Measurements from ENCODE around the gene KLHL29. TPM values are rescaled to one million over a fixed set of nuclear protein-coding genes. Genes with fewer than 3 reads are reported as not detected.

Gene KLHL29
- total RNA-seq, 1 donor from 2014 or later, result 3.3 TPM

- H3K9me3 Mint-ChIP-seq, result no peaks in the 10 kb centered on the region
- H3K27ac Mint-ChIP-seq, result no peak overlapping the region
- no peak for DNase-seq (ENCODE audit: low spot score)
- H3K4me1 Mint-ChIP-seq (ENCODE audit: low read depth), result no peaks in the 10 kb centered on the region
- intact Hi-C loops (cut with micrococcal nuclease), result no loop called here
- no peaks in the 10 kb centered on the region for H3K36me3 Mint-ChIP-seq (ENCODE audit: low read depth)
- H3K27me3 Mint-ChIP-seq (ENCODE audit: insufficient read depth), result peaks cover 2% of the 10 kb centered on the region
- no peak overlapping the region for H3K4me3 Mint-ChIP-seq
Measured at GRCh38 chr2:23635442-23636340, 250.7 kb downstream of the KLHL29 start.

GRCh38 chr2:23636426-23636825 is 251.4 kb downstream of the KLHL29 start:
- Mint-ChIP-seq H3K27me3 (ENCODE audit: insufficient read depth) (peaks cover 2% of the 10 kb centered on the region), H3K9me3 (no peaks in the 10 kb centered on the region), H3K27ac (no peak overlapping the region), H3K4me3 (no peak overlapping the region), H3K36me3 (ENCODE audit: low read depth) (no peaks in the 10 kb centered on the region), H3K4me1 (ENCODE audit: low read depth) (no peaks in the 10 kb centered on the region)
- no peak for DNase-seq (ENCODE audit: low spot score)
- intact Hi-C loops (cut with micrococcal nuclease), result no loop called here

DNA sequence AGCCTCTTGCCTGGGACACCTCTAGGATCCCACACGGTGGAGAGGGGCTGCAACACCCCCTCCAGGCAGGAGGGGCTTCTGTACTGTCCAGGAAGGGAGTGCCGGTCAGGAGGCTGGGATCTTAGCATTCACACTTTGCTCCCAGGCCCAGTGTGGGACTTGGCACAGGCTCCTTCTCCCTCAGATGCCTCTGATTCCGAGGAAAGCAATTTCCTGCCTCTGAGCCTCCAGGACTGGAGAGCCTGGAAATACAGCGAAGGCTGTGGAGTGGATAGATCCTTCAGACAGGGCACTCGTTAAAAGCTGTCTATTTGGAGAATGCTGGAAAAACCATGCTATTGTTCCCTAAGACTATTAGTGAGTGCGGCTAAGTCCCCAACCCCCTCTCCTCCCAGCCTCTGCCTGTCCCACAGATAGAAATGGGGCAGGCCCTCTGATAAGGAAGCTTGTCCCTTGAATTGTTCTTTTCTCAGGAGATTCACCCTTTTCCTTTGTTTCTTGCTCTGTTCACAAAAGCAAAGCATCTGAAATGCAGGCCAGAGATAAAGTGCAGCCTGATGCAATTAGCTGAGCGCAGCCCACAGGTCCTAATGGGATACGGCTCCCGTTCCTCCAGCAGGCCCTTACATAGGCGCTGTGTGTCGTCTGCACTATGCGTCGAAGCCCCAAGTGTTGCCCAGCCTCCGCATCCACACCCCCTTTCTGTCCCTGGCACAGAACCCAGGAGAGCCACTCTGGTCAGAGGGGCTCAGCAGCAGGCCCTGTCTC is 252.2 kb downstream of the KLHL29 start:
- intact Hi-C loops (cut with micrococcal nuclease), result no loop called here
- H3K27ac Mint-ChIP-seq, result no peak overlapping the region
- no peaks in the 10 kb centered on the region for H3K36me3 Mint-ChIP-seq (ENCODE audit: low read depth)
- peaks cover 2% of the 10 kb centered on the region for H3K27me3 Mint-ChIP-seq (ENCODE audit: insufficient read depth)
- H3K4me1 Mint-ChIP-seq (ENCODE audit: low read depth), result no peaks in the 10 kb centered on the region
- no peak overlapping the region for H3K4me3 Mint-ChIP-seq
- no peak for DNase-seq (ENCODE audit: low spot score)
- no peaks in the 10 kb centered on the region for H3K9me3 Mint-ChIP-seq

- H3K36me3 Mint-ChIP-seq (ENCODE audit: low read depth), result no peaks in the 10 kb centered on the region
- intact Hi-C loops (cut with micrococcal nuclease), result no loop called here
- no peak overlapping the region for H3K27ac Mint-ChIP-seq
- no peak for DNase-seq (ENCODE audit: low spot score)
- H3K9me3 Mint-ChIP-seq, result no peaks in the 10 kb centered on the region
- H3K4me3 Mint-ChIP-seq, result no peak overlapping the region
- no peaks in the 10 kb centered on the region for H3K4me1 Mint-ChIP-seq (ENCODE audit: low read depth)
- H3K27me3 Mint-ChIP-seq (ENCODE audit: insufficient read depth), result peaks cover 2% of the 10 kb centered on the region
Measured at GRCh38 chr2:23639406-23639982, 254.5 kb downstream of the KLHL29 start.

- no peak for DNase-seq (ENCODE audit: low spot score)
- intact Hi-C loops (cut with micrococcal nuclease), result no loop called here
- Mint-ChIP-seq H3K4me3 (no peak overlapping the region), H3K27ac (no peak overlapping the region), H3K36me3 (ENCODE audit: low read depth) (no peaks in the 10 kb centered on the region), H3K27me3 (ENCODE audit: insufficient read depth) (peaks cover 2% of the 10 kb centered on the region), H3K4me1 (ENCODE audit: low read depth) (no peaks in the 10 kb centered on the region), H3K9me3 (no peaks in the 10 kb centered on the region)
Measured at GRCh38 chr2:23640711-23641110, 255.7 kb downstream of the KLHL29 start.

DNA sequence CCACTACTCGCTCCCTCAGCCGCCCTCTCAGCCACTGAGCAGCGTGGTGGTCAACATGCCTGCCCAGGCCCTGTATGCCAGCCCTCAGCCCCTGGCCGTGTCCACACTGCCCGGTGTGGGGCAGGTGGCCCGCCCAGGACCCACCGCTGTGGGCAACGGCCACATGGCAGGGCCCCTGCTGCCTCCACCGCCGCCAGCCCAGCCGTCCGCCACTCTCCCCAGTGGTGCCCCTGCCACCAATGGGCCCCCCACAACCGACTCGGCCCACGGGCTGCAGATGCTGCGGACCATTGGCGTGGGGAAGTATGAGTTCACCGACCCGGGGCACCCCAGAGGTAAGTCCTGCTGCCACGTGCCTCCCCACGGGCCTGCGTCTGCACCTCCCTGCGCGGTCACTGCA is 257.5 kb downstream of the KLHL29 start:
- Mint-ChIP-seq H3K9me3 (no peaks in the 10 kb centered on the region), H3K4me3 (no peak overlapping the region), H3K27ac (no peak overlapping the region), H3K4me1 (ENCODE audit: low read depth) (no peaks in the 10 kb centered on the region), H3K27me3 (ENCODE audit: insufficient read depth) (no peaks in the 10 kb centered on the region), H3K36me3 (ENCODE audit: low read depth) (no peaks in the 10 kb centered on the region)
- intact Hi-C loops (cut with micrococcal nuclease), result no loop called here
- DNase-seq (ENCODE audit: low spot score), result no peak

GRCh38 chr2:23645230-23645808 is 260.3 kb downstream of the KLHL29 start:
- no peaks in the 10 kb centered on the region for H3K9me3 Mint-ChIP-seq
- H3K27me3 Mint-ChIP-seq (ENCODE audit: insufficient read depth), result peaks cover 1% of the 10 kb centered on the region
- H3K36me3 Mint-ChIP-seq (ENCODE audit: low read depth), result no peaks in the 10 kb centered on the region

GRCh38 chr2:23647563-23647962 is 262.6 kb downstream of the KLHL29 start:
- Mint-ChIP-seq H3K27me3 (ENCODE audit: insufficient read depth) (peaks cover 1% of the 10 kb centered on the region), H3K27ac (no peak overlapping the region), H3K4me3 (no peak overlapping the region), H3K9me3 (no peaks in the 10 kb centered on the region), H3K4me1 (ENCODE audit: low read depth) (no peaks in the 10 kb centered on the region), H3K36me3 (ENCODE audit: low read depth) (no peaks in the 10 kb centered on the region)
- intact Hi-C loops (cut with micrococcal nuclease), result no loop called here
- DNase-seq (ENCODE audit: low spot score), result no peak

More at GRCh38 chr2:23645230-23645808, 260.3 kb downstream of the KLHL29 start:
- Mint-ChIP-seq H3K4me3 (no peak overlapping the region), H3K4me1 (ENCODE audit: low read depth) (no peaks in the 10 kb centered on the region), H3K27ac (no peak overlapping the region)
- intact Hi-C loops (cut with micrococcal nuclease), result no loop called here
- no peak for DNase-seq (ENCODE audit: low spot score)

GRCh38 chr2:23649303-23649702 is 264.3 kb downstream of the KLHL29 start:
- DNase-seq (ENCODE audit: low spot score), result no peak
- Mint-ChIP-seq H3K27me3 (ENCODE audit: insufficient read depth) (peaks cover 1% of the 10 kb centered on the region), H3K4me1 (ENCODE audit: low read depth) (no peaks in the 10 kb centered on the region), H3K27ac (no peak overlapping the region), H3K9me3 (no peaks in the 10 kb centered on the region), H3K36me3 (ENCODE audit: low read depth) (no peaks in the 10 kb centered on the region), H3K4me3 (no peak overlapping the region)
- intact Hi-C loops (cut with micrococcal nuclease), result no loop called here

DNA sequence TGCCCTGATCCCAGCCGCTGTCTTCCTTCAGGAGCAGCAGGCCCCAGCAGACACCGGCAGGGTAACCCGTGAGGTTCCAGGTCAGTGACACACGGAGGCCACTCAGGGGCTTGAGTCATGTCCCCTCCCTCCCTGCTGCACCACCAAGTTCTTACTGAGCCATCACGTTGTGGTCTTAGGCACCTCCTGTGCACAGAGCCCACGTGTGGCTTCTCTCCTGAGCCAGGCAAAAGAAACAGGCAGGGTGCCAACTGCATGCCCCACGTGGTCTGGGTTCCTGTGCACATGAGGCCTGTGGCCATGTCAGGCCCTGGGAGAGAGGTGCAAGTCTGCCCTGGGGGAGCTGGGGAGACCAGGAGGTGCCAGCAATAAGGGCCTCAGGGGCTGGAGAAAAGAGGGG is 264.8 kb downstream of the KLHL29 start:
- Mint-ChIP-seq H3K4me3 (no peak overlapping the region), H3K27me3 (ENCODE audit: insufficient read depth) (peaks cover 1% of the 10 kb centered on the region), H3K27ac (no peak overlapping the region), H3K36me3 (ENCODE audit: low read depth) (no peaks in the 10 kb centered on the region), H3K4me1 (ENCODE audit: low read depth) (no peaks in the 10 kb centered on the region), H3K9me3 (no peaks in the 10 kb centered on the region)
- intact Hi-C loops (cut with micrococcal nuclease), result no loop called here
- no peak for DNase-seq (ENCODE audit: low spot score)

- H3K9me3 Mint-ChIP-seq, result no peaks in the 10 kb centered on the region
- H3K4me3 Mint-ChIP-seq, result no peak overlapping the region
- H3K36me3 Mint-ChIP-seq (ENCODE audit: low read depth), result no peaks in the 10 kb centered on the region
- intact Hi-C loops (cut with micrococcal nuclease), result no loop called here
- H3K27me3 Mint-ChIP-seq (ENCODE audit: insufficient read depth), result peaks cover 1% of the 10 kb centered on the region
- H3K27ac Mint-ChIP-seq, result no peak overlapping the region
- H3K4me1 Mint-ChIP-seq (ENCODE audit: low read depth), result no peaks in the 10 kb centered on the region
- no peak for DNase-seq (ENCODE audit: low spot score)
Measured at GRCh38 chr2:23651187-23652080, 266.5 kb downstream of the KLHL29 start.

GRCh38 chr2:23653326-23653725 is 268.3 kb downstream of the KLHL29 start:
- H3K27ac Mint-ChIP-seq, result no peak overlapping the region
- no peaks in the 10 kb centered on the region for H3K9me3 Mint-ChIP-seq
- intact Hi-C loops (cut with micrococcal nuclease), result no loop called here
- DNase-seq (ENCODE audit: low spot score), result no peak
- no peaks in the 10 kb centered on the region for H3K36me3 Mint-ChIP-seq (ENCODE audit: low read depth)
- H3K4me3 Mint-ChIP-seq, result no peak overlapping the region
- H3K27me3 Mint-ChIP-seq (ENCODE audit: insufficient read depth), result peaks cover 1% of the 10 kb centered on the region
- H3K4me1 Mint-ChIP-seq (ENCODE audit: low read depth), result peaks cover 1% of the 10 kb centered on the region
